Gastroesophageal sphincter (tissue), 4 donors: ENCODE data around the gene ETV6. TPM values are rescaled to one million over a fixed set of nuclear protein-coding genes. Genes with fewer than 3 reads are reported as not detected.
"Not testable (repeated sequence)": the region's sequence is repeated elsewhere in the genome, so short reads cannot be mapped to it uniquely, and the experiment has no call there.

Experiments
- ATAC-seq: fragments of 150-250 bp; one replicate; pipeline ENCODE4 v1.9.1; 2016; ENCODE audit warnings: mild to moderate bottlenecking, moderate library complexity
- H3K27ac ChIP-seq, 4 donors: fragments of 200-600 bp; sonication (generic) in 3 of 4; 1 replicate in 3 of 4; 2 replicates in 1 of 4; pipeline ENCODE4 v1.5.1; 2016 to 2019
- H3K27me3 ChIP-seq: fragments of 200-600 bp; sonication (generic); one replicate; pipeline ENCODE4 v1.5.1; 2019
- H3K36me3 ChIP-seq, 2 donors: fragments of 200-600 bp; sonication (generic); one replicate each; pipeline ENCODE4 v1.5.1; 2019; ENCODE audit warnings: control low read depth in 1 of 2
- H3K4me1 ChIP-seq, 3 donors: fragments of 200-600 bp; sonication (generic); 1 replicate in 2 of 3; 2 replicates in 1 of 3; pipeline ENCODE4 v1.5.1; 2016 to 2019; ENCODE audit warnings: control low read depth in 2 of 3
- H3K4me3 ChIP-seq, 2 donors: fragments of 200-600 bp; sonication (generic); one replicate each; pipeline ENCODE4 v1.5.1; 2019; ENCODE audit warnings: mild to moderate bottlenecking in 1 of 2, moderate library complexity in 1 of 2
- H3K9me3 ChIP-seq, 3 donors: fragments of 200-600 bp; sonication (generic); one replicate each; pipeline ENCODE4 v1.5.1; 2017 to 2019; ENCODE audit warnings: control low read depth in 2 of 3
- CTCF ChIP-seq, 4 experiments: fragments of 200-600 bp in 2 of 4; fragments of 450-650 bp in 2 of 4; sonication (generic) in 1 of 4; IDR thresholded peaks; one replicate each; pipeline ENCODE4 v1.5.1; 2017 to 2019; ENCODE audit warnings: antibody characterized with exemption in 4 of 4, mild to moderate bottlenecking in 2 of 4, moderate library complexity in 2 of 4
- EP300 ChIP-seq: sonication (generic); formaldehyde crosslinking; IDR thresholded peaks from one replicate; pipeline ENCODE4 v1.6.1; 2017; ENCODE audit warnings: antibody characterized with exemption, mild to moderate bottlenecking
- POLR2A ChIP-seq, 2 donors: fragments of 450-650 bp; IDR thresholded peaks; one replicate each; pipeline ENCODE4 v1.6.1; 2017; ENCODE audit warnings: antibody characterized with exemption in 2 of 2, mild to moderate bottlenecking in 2 of 2, moderate library complexity in 1 of 2
- POLR2AphosphoS5 ChIP-seq: sonication (generic); formaldehyde crosslinking; IDR thresholded peaks from one replicate; pipeline ENCODE4 v1.6.1; 2017; ENCODE audit warnings: antibody characterized with exemption
- WGBS, 2 donors: methylation state at CpG; one replicate each; pipeline ENCODE4 v1.1.5; 2018; ENCODE audit warnings: low coverage in 1 of 2; 5-methylcytosine and 5-hydroxymethylcytosine counted together
- total RNA-seq, 4 donors: library from RNA; depleted of rRNA; stranded (reverse); fragments of >200 nt; gene quantifications; one replicate each; pipeline ENCODE4 v1.1.0, GENCODE V29; 2016

ETV6 gene
- total RNA-seq, 4 donors from 2014 or later, result 18.7 to 30.1 (median 21.1) TPM

- Histone ChIP-seq H3K36me3 (no peaks in the 10 kb centered on the region), H3K4me1 (peaks cover 0 to 4% (median 0%) of the 10 kb centered on the region in 3 donors), H3K27me3 (no peaks in the 10 kb centered on the region), H3K27ac (no peak overlapping the region), H3K4me3 (no peak overlapping the region), H3K9me3 (no peaks in the 10 kb centered on the region)
- 34 to 51% methylated on average over 3 to 4 of the region's 4 CpGs for WGBS, 2 donors
- TF ChIP-seq CTCF (IDR thresholded peaks at IDR 0.05), result no peak
- TF ChIP-seq EP300, result no peak
- no peak for TF ChIP-seq POLR2AphosphoS5
- TF ChIP-seq POLR2A (IDR thresholded peaks at IDR 0.05), result no peak
- ATAC-seq, result no peak
Measured at GRCh38 chr12:11623382-11623781, 26.1 kb upstream of the ETV6 start.

DNA sequence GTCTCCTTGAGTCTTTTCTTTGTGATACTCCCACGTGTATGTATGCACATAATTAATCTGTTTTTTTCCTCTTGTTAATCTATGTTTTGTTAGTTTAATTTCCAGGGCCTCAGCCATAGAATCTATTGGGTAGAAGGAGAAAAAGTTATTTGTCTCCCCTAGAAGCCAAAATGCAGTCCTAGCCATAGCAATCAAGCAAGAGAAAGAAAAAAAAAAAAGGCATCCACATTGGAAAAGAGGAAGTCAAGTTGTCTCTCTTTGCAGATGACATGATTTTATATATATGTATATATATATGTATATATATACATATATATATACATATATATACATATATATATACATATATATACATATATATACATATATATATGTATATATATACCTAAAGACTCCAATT is 25.4 kb upstream of the ETV6 start:
- Histone ChIP-seq H3K36me3 (no peaks in the 10 kb centered on the region), H3K4me3 (no peak overlapping the region), H3K27me3 (no peaks in the 10 kb centered on the region), H3K4me1 (peaks cover 0 to 4% (median 0%) of the 10 kb centered on the region in 3 donors), H3K9me3 (no peaks in the 10 kb centered on the region), H3K27ac (no peak overlapping the region)
- WGBS, 2 donors, result 92% methylated on average over 1 of the region's 1 CpG; no CpG with 5 or more reads in 1 of the 2 donors
- TF ChIP-seq EP300 (no peak), POLR2A (IDR thresholded peaks at IDR 0.05) (no peak), CTCF (IDR thresholded peaks at IDR 0.05) (no peak), POLR2AphosphoS5 (no peak)
- ATAC-seq, result no peak

DNA sequence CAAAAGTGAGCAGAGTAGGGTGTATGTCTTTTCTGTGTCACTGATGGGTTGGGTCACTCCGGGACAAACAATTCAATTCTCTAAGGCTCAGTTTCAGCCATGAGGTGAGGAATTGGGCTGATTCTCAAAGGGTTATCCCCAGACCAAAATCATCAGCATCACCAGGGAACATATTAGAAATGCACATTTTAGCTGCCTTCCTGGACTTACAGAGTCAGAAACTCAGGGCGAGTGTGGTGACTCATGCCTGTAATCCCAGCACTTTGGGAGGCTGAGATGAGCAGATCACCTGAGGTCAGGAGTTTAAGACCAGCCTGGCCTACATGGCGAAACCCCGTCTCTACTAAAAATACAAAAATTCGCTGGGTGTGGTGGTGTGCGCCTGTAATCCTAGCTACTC is 21.8 kb upstream of the ETV6 start:
- H3K4me3 ChIP-seq, H3K36me3 ChIP-seq, ATAC-seq, H3K4me1 ChIP-seq, H3K27me3 ChIP-seq, H3K27ac ChIP-seq, H3K9me3 ChIP-seq: not testable (repeated sequence)
- WGBS, 2 donors, result 95% methylated on average over 6 of the region's 6 CpGs; no CpG with 5 or more reads in 1 of the 2 donors

DNA sequence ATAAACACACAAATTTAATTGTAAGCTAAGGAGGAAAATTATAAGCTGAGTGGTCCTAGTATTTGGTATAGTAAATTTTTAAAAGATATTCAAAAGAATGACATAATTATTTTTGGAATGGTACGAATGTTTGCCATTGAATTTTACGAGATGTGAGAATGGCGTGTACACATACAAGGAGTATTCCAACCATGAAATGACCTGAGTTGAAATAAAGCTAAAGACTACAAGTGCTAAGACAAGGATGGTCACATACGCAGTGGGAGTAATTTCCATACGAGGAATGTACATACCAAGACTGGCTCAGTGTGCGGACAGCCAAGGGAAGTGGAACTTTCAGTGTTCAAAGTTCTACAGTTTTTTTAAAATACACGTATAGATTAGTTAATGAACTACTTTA is 21.1 kb upstream of the ETV6 start:
- H3K4me1 ChIP-seq, result no peaks in the 10 kb centered on the region
- H3K4me3 ChIP-seq, result no peak overlapping the region
- H3K27ac ChIP-seq, result no peak overlapping the region
- H3K36me3 ChIP-seq, result no peaks in the 10 kb centered on the region
- ATAC-seq, result no peak
- no peaks in the 10 kb centered on the region for H3K27me3 ChIP-seq
- WGBS, 2 donors, result 76 to 83% methylated on average over 7 of the region's 7 CpGs
- no peaks in the 10 kb centered on the region for H3K9me3 ChIP-seq
- no peak for TF ChIP-seq POLR2A (IDR thresholded peaks at IDR 0.05)
- no peak for TF ChIP-seq POLR2AphosphoS5
- no peak for TF ChIP-seq EP300
- no peak for TF ChIP-seq CTCF (IDR thresholded peaks at IDR 0.05)

GRCh38 chr12:11630046-11630706 is 19.3 kb upstream of the ETV6 start:
- H3K27ac ChIP-seq, result no peak overlapping the region
- H3K4me1 ChIP-seq, result no peaks in the 10 kb centered on the region
- WGBS, 2 donors, result 78% methylated on average over 5 of the region's 5 CpGs; no CpG with 5 or more reads in 1 of the 2 donors
- no peak for TF ChIP-seq EP300
- no peak for TF ChIP-seq POLR2A (IDR thresholded peaks at IDR 0.05)
- TF ChIP-seq POLR2AphosphoS5, result no peak
- no peak for TF ChIP-seq CTCF (IDR thresholded peaks at IDR 0.05)
- H3K36me3 ChIP-seq, result no peaks in the 10 kb centered on the region
- H3K27me3 ChIP-seq, result no peaks in the 10 kb centered on the region
- H3K4me3 ChIP-seq, result no peak overlapping the region
- no peaks in the 10 kb centered on the region for H3K9me3 ChIP-seq
- no peak for ATAC-seq
